ENCODE data around the gene ASXL2.

The ASXL2 gene

GRCh38 chr2:25697559-25698341, 180.5 kb downstream of the ASXL2 start:
- no peak for DNase-seq (ENCODE audit: low read depth in 2 of 3, low spot score in 2 of 3)

- no peak for DNase-seq (ENCODE audit: low read depth in 2 of 3, low spot score in 2 of 3)
These were observed 185.4 kb downstream of the ASXL2 start for GRCh38 chr2:25692737-25693445.

GRCh38 chr2:25692143-25692542, 186.1 kb downstream of the ASXL2 start:
- DNase-seq (ENCODE audit: low read depth in 2 of 3, low spot score in 2 of 3) = no peak

GRCh38 chr2:25690058-25690457, 188.2 kb downstream of the ASXL2 start:
- no peak for DNase-seq (ENCODE audit: low read depth in 2 of 3, low spot score in 2 of 3)

GRCh38 chr2:25688236-25688635, 190.1 kb downstream of the ASXL2 start:
- DNase-seq (ENCODE audit: low read depth in 2 of 3, low spot score in 2 of 3) = no peak

- DNase-seq (ENCODE audit: low read depth in 2 of 3, low spot score in 2 of 3) = no peak
These were observed 192.5 kb downstream of the ASXL2 start for GRCh38 chr2:25685741-25686140.

- DNase-seq (ENCODE audit: low read depth in 2 of 3, low spot score in 2 of 3) = no peak
These were observed 193.5 kb downstream of the ASXL2 start for GRCh38 chr2:25684577-25685473.
